ENCODE results near the gene AKAP12.
"Not testable (repeated sequence)": the region's sequence is repeated elsewhere in the genome, so short reads cannot be mapped to it uniquely, and the experiment has no call there.

AKAP12 gene

GRCh38 chr6:151313066-151313491, 73.3 kb downstream of the AKAP12 start:
- DNase-seq: no peak

- peak; percentile 4 to 18 for DNase-seq
Observed at GRCh38 chr6:151315661-151316060, 75.9 kb downstream of the AKAP12 start.

GRCh38 chr6:151317103-151317994, 77.6 kb downstream of the AKAP12 start:
- no peak for DNase-seq

GRCh38 chr6:151317995-151318365, 78.2 kb downstream of the AKAP12 start:
- DNase-seq: no peak

GRCh38 chr6:151320140-151320539, 80.4 kb downstream of the AKAP12 start:
- DNase-seq: no peak

GRCh38 chr6:151321438-151321837, 81.7 kb downstream of the AKAP12 start:
- DNase-seq: no peak

- no peak for DNase-seq
Observed at GRCh38 chr6:151322570-151322969, 82.8 kb downstream of the AKAP12 start.

GRCh38 chr6:151323791-151324487, 84.2 kb downstream of the AKAP12 start:
- DNase-seq: peak; percentile 17 to 80

- DNase-seq: no peak
Observed at GRCh38 chr6:151324488-151324825, 84.7 kb downstream of the AKAP12 start.

GRCh38 chr6:151325075-151326050, 85.6 kb downstream of the AKAP12 start:
- peak; percentile 19 to 25 for DNase-seq

GRCh38 chr6:151326116-151326825, 86.5 kb downstream of the AKAP12 start:
- no peak for DNase-seq

- DNase-seq: no peak
Observed at GRCh38 chr6:151327101-151327500, 87.3 kb downstream of the AKAP12 start.

GRCh38 chr6:151330130-151330696, 90.4 kb downstream of the AKAP12 start:
- no peak for DNase-seq

GRCh38 chr6:151335930-151336329, 96.2 kb downstream of the AKAP12 start:
- DNase-seq: no peak

GRCh38 chr6:151338651-151339200, 99.0 kb downstream of the AKAP12 start:
- no peak for DNase-seq

GRCh38 chr6:151339369-151339768, 99.6 kb downstream of the AKAP12 start:
- no peak for DNase-seq

GRCh38 chr6:151340219-151340978, 100.6 kb downstream of the AKAP12 start:
- no peak for DNase-seq

GRCh38 chr6:151341476-151342195, 101.9 kb downstream of the AKAP12 start:
- DNase-seq: no peak

- DNase-seq: not testable (repeated sequence)
Observed at GRCh38 chr6:151342750-151343149, 103.0 kb downstream of the AKAP12 start.

GRCh38 chr6:151349651-151350270, 110.0 kb downstream of the AKAP12 start:
- no peak for DNase-seq

All from inflammatory macrophage treated with lipopolysaccharide for 1 hour (primary cell).